ENCODE data around the gene EPRS1. TPM values are rescaled to one million over a fixed set of nuclear protein-coding genes. Genes with fewer than 3 reads are reported as not detected.

EPRS1 gene
- total and polyA plus RNA-seq, 9 of the 15 experiments (the other 6 are each of a cell fraction or from before 2014, with no cell fraction given): 129 to 291 (median 248) TPM

DNA sequence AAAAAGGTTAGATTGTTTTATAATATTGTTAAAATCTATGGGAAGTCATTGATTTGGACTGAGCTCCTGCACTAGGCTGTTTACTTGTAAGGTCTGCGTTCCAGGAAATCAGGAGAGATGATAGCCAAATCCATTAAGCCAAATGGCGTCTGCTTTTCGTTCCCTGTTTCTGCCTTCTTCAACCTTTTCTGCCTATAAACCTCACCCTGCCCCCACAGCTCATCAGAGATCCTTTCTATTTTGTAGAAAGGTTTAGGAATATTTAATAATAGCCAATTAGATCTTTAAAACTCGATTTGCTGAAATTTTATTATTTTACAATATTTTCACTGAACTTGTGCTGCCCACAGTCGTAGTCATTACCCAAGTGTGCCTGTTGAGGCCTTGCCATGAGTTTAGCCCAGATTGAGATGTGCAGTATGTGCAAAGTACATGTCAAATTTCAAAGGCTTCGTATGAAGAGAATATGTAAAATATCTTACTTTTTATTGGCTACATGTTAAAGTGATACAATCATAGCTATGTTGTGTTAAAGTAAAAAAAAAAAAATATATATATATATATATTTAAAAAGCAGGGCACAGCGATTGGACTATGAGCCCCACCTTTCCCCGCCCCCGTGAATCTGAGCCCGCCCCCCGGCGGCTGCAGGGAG lies 47.2 kb upstream of the EPRS1 start:
- Histone ChIP-seq H2AFZ (ENCODE audit: low read depth, low read length) (peak overlapping the region; percentile 93), H3K27me3 (ENCODE audit: control insufficient read depth in 2 of 2, insufficient read depth in 2 of 2, low read length in 2 of 2) (no peaks in the 10 kb centered on the region), H4K20me1 (replicated peaks; ENCODE audit: control insufficient read depth, insufficient read depth, low read length) (no peaks in the 10 kb centered on the region), H3K79me2 (ENCODE audit: control insufficient read depth, insufficient read depth, low read length) (peaks cover 35% of the 10 kb centered on the region), H3K9me3 (replicated peaks; ENCODE audit: control insufficient read depth, insufficient read depth, low read depth, low read length) (no peaks in the 10 kb centered on the region), H3K4me3 (peak overlapping the region; percentile 96), H3K4me2 (ENCODE audit: insufficient read depth, low read length) (peak overlapping the region; percentile 53), H3K4me1 (replicated peaks in 1 of 2; ENCODE audit: control insufficient read depth in 2 of 2, insufficient read depth in 2 of 2, low read length in 2 of 2) (peaks cover 14 to 20% of the 10 kb centered on the region in 2 experiments; a peak in 4 of 5 replicates), H3K9ac (ENCODE audit: insufficient read depth in 1 of 2, low read depth in 2 of 2, low read length in 2 of 2) (peak overlapping the region in 1 of 2 experiments; percentile 49; a peak in 2 of 4 replicates), H3K27ac (ENCODE audit: extremely low read depth, low read depth, low read length) (peak overlapping the region; percentile 65), H3K9me1 (ENCODE audit: control insufficient read depth, insufficient read depth, low read length) (no peaks in the 10 kb centered on the region), H3K36me3 (ENCODE audit: control insufficient read depth, insufficient read depth, low read length) (peaks cover 26% of the 10 kb centered on the region; the same call in 2 of the 3 replicates)
- in situ Hi-C loops (cut with MboI) (no loop called here), intact Hi-C loops (cut with micrococcal nuclease) (loop anchor here (1.0 to 5.0 kb wide), 2 partner anchors 47 to 166 kb away; partner anchors contain the start of genes EPRS1 and SLC30A10)
- WGBS (ENCODE audit: insufficient coverage, low coverage, missing lambda C conversion rate): 2% methylated on average over 12 of the region's 12 CpGs
- DNase-seq (ENCODE audit: extremely low read depth in 1 of 4, low spot score in 3 of 4): peak in 2 of 4 experiments; percentile 26 to 57
- BruUV-seq (replicated peaks): no TSS peak
- CTCF ChIA-PET (ENCODE audit: low intra/inter-chr PET ratio): interaction anchor here (1.5 kb wide), 1 partner anchor 48 kb away, joined by 4 read pairs; the partner anchor contains the start of gene EPRS1
- no peak for FAIRE-seq
- ATAC-seq: peak; percentile 26
- POLR2A ChIA-PET: interaction anchor here (0.6 to 1.0 kb wide), 4 partner anchors 19 to 210 kb away, joined by 3 to 4 read pairs (median 3); no protein-coding TSS in a partner anchor
- TF ChIP-seq NBN (IDR thresholded peaks at IDR 0.05; ENCODE audit: low read depth) (peak; percentile 42; the same call in 1 of the 2 replicates), TAF9B (IDR thresholded peaks at IDR 0.05; ENCODE audit: partially characterized antibody) (peak; percentile 47)
- TF ChIP-seq, protein P1, sequence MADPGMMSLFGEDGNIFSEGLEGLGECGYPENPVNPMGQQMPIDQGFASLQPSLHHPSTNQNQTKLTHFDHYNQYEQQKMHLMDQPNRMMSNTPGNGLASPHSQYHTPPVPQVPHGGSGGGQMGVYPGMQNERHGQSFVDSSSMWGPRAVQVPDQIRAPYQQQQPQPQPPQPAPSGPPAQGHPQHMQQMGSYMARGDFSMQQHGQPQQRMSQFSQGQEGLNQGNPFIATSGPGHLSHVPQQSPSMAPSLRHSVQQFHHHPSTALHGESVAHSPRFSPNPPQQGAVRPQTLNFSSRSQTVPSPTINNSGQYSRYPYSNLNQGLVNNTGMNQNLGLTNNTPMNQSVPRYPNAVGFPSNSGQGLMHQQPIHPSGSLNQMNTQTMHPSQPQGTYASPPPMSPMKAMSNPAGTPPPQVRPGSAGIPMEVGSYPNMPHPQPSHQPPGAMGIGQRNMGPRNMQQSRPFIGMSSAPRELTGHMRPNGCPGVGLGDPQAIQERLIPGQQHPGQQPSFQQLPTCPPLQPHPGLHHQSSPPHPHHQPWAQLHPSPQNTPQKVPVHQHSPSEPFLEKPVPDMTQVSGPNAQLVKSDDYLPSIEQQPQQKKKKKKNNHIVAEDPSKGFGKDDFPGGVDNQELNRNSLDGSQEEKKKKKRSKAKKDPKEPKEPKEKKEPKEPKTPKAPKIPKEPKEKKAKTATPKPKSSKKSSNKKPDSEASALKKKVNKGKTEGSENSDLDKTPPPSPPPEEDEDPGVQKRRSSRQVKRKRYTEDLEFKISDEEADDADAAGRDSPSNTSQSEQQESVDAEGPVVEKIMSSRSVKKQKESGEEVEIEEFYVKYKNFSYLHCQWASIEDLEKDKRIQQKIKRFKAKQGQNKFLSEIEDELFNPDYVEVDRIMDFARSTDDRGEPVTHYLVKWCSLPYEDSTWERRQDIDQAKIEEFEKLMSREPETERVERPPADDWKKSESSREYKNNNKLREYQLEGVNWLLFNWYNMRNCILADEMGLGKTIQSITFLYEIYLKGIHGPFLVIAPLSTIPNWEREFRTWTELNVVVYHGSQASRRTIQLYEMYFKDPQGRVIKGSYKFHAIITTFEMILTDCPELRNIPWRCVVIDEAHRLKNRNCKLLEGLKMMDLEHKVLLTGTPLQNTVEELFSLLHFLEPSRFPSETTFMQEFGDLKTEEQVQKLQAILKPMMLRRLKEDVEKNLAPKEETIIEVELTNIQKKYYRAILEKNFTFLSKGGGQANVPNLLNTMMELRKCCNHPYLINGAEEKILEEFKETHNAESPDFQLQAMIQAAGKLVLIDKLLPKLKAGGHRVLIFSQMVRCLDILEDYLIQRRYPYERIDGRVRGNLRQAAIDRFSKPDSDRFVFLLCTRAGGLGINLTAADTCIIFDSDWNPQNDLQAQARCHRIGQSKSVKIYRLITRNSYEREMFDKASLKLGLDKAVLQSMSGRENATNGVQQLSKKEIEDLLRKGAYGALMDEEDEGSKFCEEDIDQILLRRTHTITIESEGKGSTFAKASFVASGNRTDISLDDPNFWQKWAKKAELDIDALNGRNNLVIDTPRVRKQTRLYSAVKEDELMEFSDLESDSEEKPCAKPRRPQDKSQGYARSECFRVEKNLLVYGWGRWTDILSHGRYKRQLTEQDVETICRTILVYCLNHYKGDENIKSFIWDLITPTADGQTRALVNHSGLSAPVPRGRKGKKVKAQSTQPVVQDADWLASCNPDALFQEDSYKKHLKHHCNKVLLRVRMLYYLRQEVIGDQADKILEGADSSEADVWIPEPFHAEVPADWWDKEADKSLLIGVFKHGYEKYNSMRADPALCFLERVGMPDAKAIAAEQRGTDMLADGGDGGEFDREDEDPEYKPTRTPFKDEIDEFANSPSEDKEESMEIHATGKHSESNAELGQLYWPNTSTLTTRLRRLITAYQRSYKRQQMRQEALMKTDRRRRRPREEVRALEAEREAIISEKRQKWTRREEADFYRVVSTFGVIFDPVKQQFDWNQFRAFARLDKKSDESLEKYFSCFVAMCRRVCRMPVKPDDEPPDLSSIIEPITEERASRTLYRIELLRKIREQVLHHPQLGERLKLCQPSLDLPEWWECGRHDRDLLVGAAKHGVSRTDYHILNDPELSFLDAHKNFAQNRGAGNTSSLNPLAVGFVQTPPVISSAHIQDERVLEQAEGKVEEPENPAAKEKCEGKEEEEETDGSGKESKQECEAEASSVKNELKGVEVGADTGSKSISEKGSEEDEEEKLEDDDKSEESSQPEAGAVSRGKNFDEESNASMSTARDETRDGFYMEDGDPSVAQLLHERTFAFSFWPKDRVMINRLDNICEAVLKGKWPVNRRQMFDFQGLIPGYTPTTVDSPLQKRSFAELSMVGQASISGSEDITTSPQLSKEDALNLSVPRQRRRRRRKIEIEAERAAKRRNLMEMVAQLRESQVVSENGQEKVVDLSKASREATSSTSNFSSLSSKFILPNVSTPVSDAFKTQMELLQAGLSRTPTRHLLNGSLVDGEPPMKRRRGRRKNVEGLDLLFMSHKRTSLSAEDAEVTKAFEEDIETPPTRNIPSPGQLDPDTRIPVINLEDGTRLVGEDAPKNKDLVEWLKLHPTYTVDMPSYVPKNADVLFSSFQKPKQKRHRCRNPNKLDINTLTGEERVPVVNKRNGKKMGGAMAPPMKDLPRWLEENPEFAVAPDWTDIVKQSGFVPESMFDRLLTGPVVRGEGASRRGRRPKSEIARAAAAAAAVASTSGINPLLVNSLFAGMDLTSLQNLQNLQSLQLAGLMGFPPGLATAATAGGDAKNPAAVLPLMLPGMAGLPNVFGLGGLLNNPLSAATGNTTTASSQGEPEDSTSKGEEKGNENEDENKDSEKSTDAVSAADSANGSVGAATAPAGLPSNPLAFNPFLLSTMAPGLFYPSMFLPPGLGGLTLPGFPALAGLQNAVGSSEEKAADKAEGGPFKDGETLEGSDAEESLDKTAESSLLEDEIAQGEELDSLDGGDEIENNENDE (IDR thresholded peaks at IDR 0.05; ENCODE audit: low read depth, low read length): no peak
